ENCODE data around the gene ADAMTS9. TPM values are rescaled to one million over a fixed set of nuclear protein-coding genes. Genes with fewer than 3 reads are reported as not detected.

ADAMTS9 gene
- total and polyA plus RNA-seq, 2 of the 13 experiments (the other 11 are each of a cell fraction or from before 2014, with no cell fraction given), result 0.02 to 0.09 TPM

- TF ChIP-seq MTERF4 (CRISPR knock-in tag; IDR thresholded peaks at IDR 0.05), result no peak
- TF ChIP-seq ZNF879 (CRISPR knock-in tag; IDR thresholded peaks at IDR 0.05), result no peak
- no peak for TF ChIP-seq ZNF543 (CRISPR knock-in tag; IDR thresholded peaks at IDR 0.05)
- TF ChIP-seq KMT2B (CRISPR knock-in tag; IDR thresholded peaks at IDR 0.05), result no peak
- peak in 1 of 2 experiments; percentile 68; a peak in 1 of 4 replicates for TF ChIP-seq KLF16 (CRISPR knock-in tag; IDR thresholded peaks at IDR 0.05)
- no peak; the same call in 1 of the 2 replicates for TF ChIP-seq HOMEZ (CRISPR knock-in tag; IDR thresholded peaks at IDR 0.05; ENCODE audit: low read depth)
- TF ChIP-seq DDIT3 (CRISPR knock-in tag; IDR thresholded peaks at IDR 0.05), result no peak
- TF ChIP-seq MXD4 (CRISPR knock-in tag; IDR thresholded peaks at IDR 0.05), result no peak
- no peak for TF ChIP-seq ZNF337 (CRISPR knock-in tag; IDR thresholded peaks at IDR 0.05; ENCODE audit: borderline replicate concordance, low read depth)
- TF ChIP-seq GZF1 (CRISPR knock-in tag; IDR thresholded peaks at IDR 0.05), result no peak
- no peak for TF ChIP-seq ARHGAP35 (CRISPR knock-in tag; IDR thresholded peaks at IDR 0.05; ENCODE audit: borderline replicate concordance)
- TF ChIP-seq BRD4 (CRISPR knock-in tag; IDR thresholded peaks at IDR 0.05), result no peak
- TF ChIP-seq ZNF510 (CRISPR knock-in tag; IDR thresholded peaks at IDR 0.05; ENCODE audit: low read depth), result no peak
- TF ChIP-seq NCOA1 (CRISPR knock-in tag; IDR thresholded peaks at IDR 0.05), result no peak
- no peak for TF ChIP-seq ZNF572 (CRISPR knock-in tag; IDR thresholded peaks at IDR 0.05)
- no peak for TF ChIP-seq ZNF660 (CRISPR knock-in tag; IDR thresholded peaks at IDR 0.05; ENCODE audit: borderline replicate concordance, low read depth)
- TF ChIP-seq FUBP1 (CRISPR knock-in tag; IDR thresholded peaks at IDR 0.05; ENCODE audit: borderline replicate concordance), result no peak
- TF ChIP-seq ATF1 (CRISPR knock-in tag; IDR thresholded peaks at IDR 0.05), result no peak
- TF ChIP-seq MLXIP (CRISPR knock-in tag; IDR thresholded peaks at IDR 0.05; ENCODE audit: borderline replicate concordance), result no peak
- TF ChIP-seq CERS6 (CRISPR knock-in tag; IDR thresholded peaks at IDR 0.05), result no peak
- TF ChIP-seq ZFP41 (CRISPR knock-in tag; IDR thresholded peaks at IDR 0.05; ENCODE audit: borderline replicate concordance), result no peak
Measured at GRCh38 chr3:64627471-64628321, 60.1 kb downstream of the ADAMTS9 start (continued).
